GM18867 (cell line): Measurements from ENCODE around the gene PICK1.

Experiments
- ATAC-seq: cut with Tn5 transposase; IDR thresholded peaks from one replicate; pipeline ENCODE4 v1.9.1; 2021; ENCODE audit warnings: mild to moderate bottlenecking, moderate library complexity; ENCODE audit not compliant: unreplicated experiment

PICK1 gene

GRCh38 chr22:38086001-38086845 lies 29.0 kb downstream of the PICK1 start:
- ATAC-seq, result no peak

GRCh38 chr22:38086942-38087341 lies 29.7 kb downstream of the PICK1 start:
- ATAC-seq, result no peak

GRCh38 chr22:38087855-38088254 lies 30.7 kb downstream of the PICK1 start:
- ATAC-seq, result no peak

GRCh38 chr22:38088629-38089473 lies 31.6 kb downstream of the PICK1 start:
- no peak for ATAC-seq

- ATAC-seq, result no peak
Measured at GRCh38 chr22:38089474-38089851, 32.3 kb downstream of the PICK1 start.

GRCh38 chr22:38097058-38097457 lies 39.9 kb downstream of the PICK1 start:
- no peak for ATAC-seq

- no peak for ATAC-seq
Measured at GRCh38 chr22:38097557-38098409, 40.6 kb downstream of the PICK1 start.

- no peak for ATAC-seq
Measured at GRCh38 chr22:38098410-38099249, 41.4 kb downstream of the PICK1 start.

GRCh38 chr22:38103641-38104040 lies 46.4 kb downstream of the PICK1 start:
- ATAC-seq, result no peak

GRCh38 chr22:38104084-38104483 lies 46.9 kb downstream of the PICK1 start:
- no peak for ATAC-seq

- no peak for ATAC-seq
Measured at GRCh38 chr22:38106814-38107578, 49.8 kb downstream of the PICK1 start.

- no peak for ATAC-seq
Measured at GRCh38 chr22:38107692-38108515, 50.7 kb downstream of the PICK1 start.

GRCh38 chr22:38108561-38109319 lies 51.5 kb downstream of the PICK1 start:
- no peak for ATAC-seq

GRCh38 chr22:38109371-38110001 lies 52.3 kb downstream of the PICK1 start:
- no peak for ATAC-seq

GRCh38 chr22:38110008-38110862 lies 53.0 kb downstream of the PICK1 start, which contains the start of gene BAIAP2L2:
Gene BAIAP2L2 (minus strand): TSS chr22:38110684. CDS start chr22:38110525, 159 bp downstream.
- ATAC-seq, result no peak
